Measurements from ENCODE around the gene DDIT4.

The DDIT4 gene

GRCh38 chr10:72315054-72315453 is 41.3 kb downstream of the DDIT4 start:
- TF ChIP-seq, protein P1, sequence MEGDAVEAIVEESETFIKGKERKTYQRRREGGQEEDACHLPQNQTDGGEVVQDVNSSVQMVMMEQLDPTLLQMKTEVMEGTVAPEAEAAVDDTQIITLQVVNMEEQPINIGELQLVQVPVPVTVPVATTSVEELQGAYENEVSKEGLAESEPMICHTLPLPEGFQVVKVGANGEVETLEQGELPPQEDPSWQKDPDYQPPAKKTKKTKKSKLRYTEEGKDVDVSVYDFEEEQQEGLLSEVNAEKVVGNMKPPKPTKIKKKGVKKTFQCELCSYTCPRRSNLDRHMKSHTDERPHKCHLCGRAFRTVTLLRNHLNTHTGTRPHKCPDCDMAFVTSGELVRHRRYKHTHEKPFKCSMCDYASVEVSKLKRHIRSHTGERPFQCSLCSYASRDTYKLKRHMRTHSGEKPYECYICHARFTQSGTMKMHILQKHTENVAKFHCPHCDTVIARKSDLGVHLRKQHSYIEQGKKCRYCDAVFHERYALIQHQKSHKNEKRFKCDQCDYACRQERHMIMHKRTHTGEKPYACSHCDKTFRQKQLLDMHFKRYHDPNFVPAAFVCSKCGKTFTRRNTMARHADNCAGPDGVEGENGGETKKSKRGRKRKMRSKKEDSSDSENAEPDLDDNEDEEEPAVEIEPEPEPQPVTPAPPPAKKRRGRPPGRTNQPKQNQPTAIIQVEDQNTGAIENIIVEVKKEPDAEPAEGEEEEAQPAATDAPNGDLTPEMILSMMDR (conservative IDR thresholded peaks at IDR 0.05) = no peak
- H3K27ac ChIP-seq = peak overlapping the region; percentile 82

GRCh38 chr10:72315611-72316385 is 42.1 kb downstream of the DDIT4 start:
- H3K27ac ChIP-seq = peak overlapping the region; percentile 82
- TF ChIP-seq, protein P1 (conservative IDR thresholded peaks at IDR 0.05) = no peak

GRCh38 chr10:72316386-72316700 is 42.6 kb downstream of the DDIT4 start:
- peak overlapping the region; percentile 82 for H3K27ac ChIP-seq
- TF ChIP-seq, protein P1 (conservative IDR thresholded peaks at IDR 0.05) = no peak

GRCh38 chr10:72316748-72317435 is 43.2 kb downstream of the DDIT4 start:
- peak overlapping the region; percentile 82 for H3K27ac ChIP-seq

GRCh38 chr10:72318418-72319262 is 44.9 kb downstream of the DDIT4 start:
- TF ChIP-seq, protein P1 (conservative IDR thresholded peaks at IDR 0.05) = no peak
- peak overlapping the region; percentile 77 for H3K27ac ChIP-seq

More at GRCh38 chr10:72316748-72317435, 43.2 kb downstream of the DDIT4 start:
- TF ChIP-seq, protein P1 (conservative IDR thresholded peaks at IDR 0.05) = no peak

GRCh38 chr10:72319416-72320254 is 45.9 kb downstream of the DDIT4 start:
- peak overlapping the region; percentile 77 for H3K27ac ChIP-seq
- TF ChIP-seq, protein P1 (conservative IDR thresholded peaks at IDR 0.05) = no peak
